ENCODE results near the gene C1QTNF8. TPM values are rescaled to one million over a fixed set of nuclear protein-coding genes. Genes with fewer than 3 reads are reported as not detected.

The C1QTNF8 gene
- total and polyA plus RNA-seq, 2 of the 8 experiments (the other 6 are each of a cell fraction or from before 2014, with no cell fraction given), result not detected

GRCh38 chr16:1140582-1141162 lies 44.6 kb upstream of the C1QTNF8 start (continued):
- no peak for TF ChIP-seq USF2 (IDR thresholded peaks at IDR 0.05; ENCODE audit: low read length)

Measured in H1 (cell line).